A549 (cell line): ENCODE results near the gene ADAM8. TPM values are rescaled to one million over a fixed set of nuclear protein-coding genes. Genes with fewer than 3 reads are reported as not detected.

Experiments
- ATAC-seq, 2 experiments: fragments of 200-7000 bp in 1 of 2; fragments of >200 bp in 1 of 2; cut with Nextera tagmentation in 1 of 2; cut with Tn5 transposase in 1 of 2; 3 replicates each; pipeline versions ENCODE4 v1.8.0 to v1.9.1; 2018 to 2020; ENCODE audit warnings: mild to moderate bottlenecking in 1 of 2, moderate library complexity in 1 of 2
- CTCF ChIA-PET: fragments of 300-600 bp; sonication (Branson Sonifier 250); formaldehyde crosslinking; extraction: SDS; loops from one replicate; lab custom pipeline; 2021; ENCODE audit warnings: antibody characterized with exemption, inconsistent platforms; lab: Yijun Ruan, JAX
- POLR2A ChIA-PET: fragments of 350-600 bp; formaldehyde crosslinking; extraction: SDS; loops from one replicate; lab custom pipeline; 2021; ENCODE audit warnings: antibody characterized with exemption, inconsistent platforms; lab: Yijun Ruan, JAX
- DNase-seq, 2 experiments: peaks; one replicate each; pipeline versions ENCODE4 v3.0.0 to v3.0.0-alpha.2; 2011 to 2016; ENCODE audit warnings: low read depth in 1 of 2, low spot score in 1 of 2
- FAIRE-seq: peaks from 2 replicates; lab custom pipeline; 2011; peaks lifted over from hg19 to GRCh38; lab: Jason Lieb, UNC
- H3K27ac ChIP-seq, 2 experiments: fragments of >200 bp; sonication (Bioruptor Twin); formaldehyde crosslinking; 3 replicates each; pipeline ENCODE4 v1.5.1; 2016 to 2017
- H3K4me1 ChIP-seq: fragments of >200 bp; sonication (Bioruptor Twin); formaldehyde crosslinking; 3 replicates; pipeline ENCODE4 v1.6.1; 2016
- H3K4me2 ChIP-seq: fragments of >200 bp; sonication (Bioruptor Twin); formaldehyde crosslinking; 3 replicates; pipeline ENCODE4 v1.6.1; 2016
- H3K4me3 ChIP-seq: fragments of >200 bp; sonication (Bioruptor Twin); formaldehyde crosslinking; 3 replicates; pipeline ENCODE4 v1.5.1; 2016
- H3K9me3 ChIP-seq: fragments of >200 bp; sonication (Bioruptor Twin); formaldehyde crosslinking; 3 replicates; pipeline ENCODE4 v1.6.1; 2016
- BHLHE40 ChIP-seq: IDR thresholded peaks from 2 replicates; pipeline ENCODE4 v1.6.1; 2012; ENCODE audit warnings: low read depth, low read length, inconsistent platforms
- CEBPB ChIP-seq, 2 experiments: fragments of >200 bp in 1 of 2; sonication (Bioruptor Twin) in 1 of 2; formaldehyde crosslinking in 1 of 2; IDR thresholded peaks; 2 replicates each; pipeline ENCODE4 v1.6.1; 2012 to 2016
- CHD4 ChIP-seq: fragments of 200-600 bp; sonication (generic); IDR thresholded peaks from 2 replicates; pipeline ENCODE4 v1.6.1; 2016; ENCODE audit warnings: antibody characterized with exemption, mild to moderate bottlenecking, borderline replicate concordance
- EP300 ChIP-seq, 2 experiments: fragments of >200 bp; sonication (Bioruptor Twin); formaldehyde crosslinking; IDR thresholded peaks; 2 replicates in 1 of 2; 3 replicates in 1 of 2; pipeline ENCODE4 v1.6.1; 2016 to 2017
- FOXS1 ChIP-seq: fragments of 250-450 bp; sonication (Bioruptor Pico); IDR thresholded peaks from 2 replicates; pipeline ENCODE4 v1.5.0; 2020; ENCODE audit warnings: mild to moderate bottlenecking, moderate library complexity
- GATA3 ChIP-seq: IDR thresholded peaks from 2 replicates; pipeline ENCODE4 v1.6.1; 2012; ENCODE audit warnings: borderline replicate concordance
- HDAC2 ChIP-seq: fragments of 200-600 bp; sonication (generic); IDR thresholded peaks from 2 replicates; pipeline ENCODE4 v1.6.1; 2016
- HOXB13 ChIP-seq: fragments of 250-450 bp; sonication (Bioruptor Pico); IDR thresholded peaks from 2 replicates; pipeline ENCODE4 v1.5.0; 2020; ENCODE audit warnings: low read depth, mild to moderate bottlenecking, moderate library complexity
- JUNB ChIP-seq: fragments of >200 bp; sonication (Bioruptor Twin); formaldehyde crosslinking; IDR thresholded peaks from 2 replicates; pipeline ENCODE4 v1.6.1; 2016
- KDM1A ChIP-seq: fragments of 200-600 bp; sonication (generic); IDR thresholded peaks from 2 replicates; pipeline ENCODE4 v1.6.1; 2016; ENCODE audit warnings: low read depth, mild to moderate bottlenecking
- KDM5A ChIP-seq: fragments of 200-600 bp; sonication (generic); IDR thresholded peaks from 2 replicates; pipeline ENCODE4 v1.6.1; 2016; ENCODE audit warnings: antibody characterized with exemption, mild to moderate bottlenecking
- MAFK ChIP-seq: fragments of 450-650 bp; IDR thresholded peaks from 2 replicates; pipeline ENCODE4 v1.6.1; 2014; ENCODE audit not compliant: partially characterized antibody
- MAZ ChIP-seq: fragments of 150-350 bp; IDR thresholded peaks from 2 replicates; pipeline ENCODE4 v1.6.1; 2014; ENCODE audit warnings: antibody characterized with exemption, low read depth, low read length, borderline replicate concordance
- PHF8 ChIP-seq: fragments of 200-600 bp; sonication (generic); IDR thresholded peaks from 2 replicates; pipeline ENCODE4 v1.6.1; 2016; ENCODE audit warnings: low read depth, mild to moderate bottlenecking, antibody characterized with exemption, moderate library complexity, borderline replicate concordance
- POLR2A ChIP-seq: IDR thresholded peaks from 2 replicates; pipeline ENCODE4 v1.6.1; 2012; ENCODE audit warnings: mild to moderate bottlenecking, low read length
- POLR2AphosphoS2 ChIP-seq: conservative IDR thresholded peaks from 2 replicates; pipeline ENCODE4 v1.6.1; 2012; ENCODE audit warnings: low read length, improper control_type of control experiment, inconsistent platforms
- SMC3 ChIP-seq: fragments of >200 bp; sonication (Bioruptor Twin); formaldehyde crosslinking; IDR thresholded peaks from 3 replicates; pipeline ENCODE4 v1.6.1; 2018; ENCODE audit warnings: inconsistent platforms
- SREBF2 ChIP-seq: fragments of 450-650 bp; IDR thresholded peaks from 2 replicates; pipeline ENCODE4 v1.6.1; 2014; ENCODE audit warnings: mild to moderate bottlenecking, moderate library complexity
- TFCP2L1 ChIP-seq: fragments of 250-450 bp; sonication (Bioruptor Pico); IDR thresholded peaks from 2 replicates; pipeline ENCODE4 v1.5.0; 2021; ENCODE audit warnings: mild to moderate bottlenecking
- ZC3H11A ChIP-seq: fragments of 450-650 bp; IDR thresholded peaks from 2 replicates; pipeline ENCODE4 v1.6.1; 2014; ENCODE audit warnings: antibody characterized with exemption, mild to moderate bottlenecking
- WGBS: methylation state at CpG from one replicate; pipeline ENCODE4 v1.1.6; 2017; ENCODE audit errors: missing lambda C conversion rate; 5-methylcytosine and 5-hydroxymethylcytosine counted together
- polyA plus RNA-seq, 4 experiments: library from polyadenylated mRNA; depleted of rRNA in 3 of 4; stranded (reverse); fragments of >200 nt; fragmentation: RNase III in 1 of 4; extraction: RNeasy Plus Mini Kit Qiagen cat#74134 plus additional on column Dnase treatment in 1 of 4; gene quantifications; 2 replicates in 3 of 4; 3 replicates in 1 of 4; pipeline ENCODE4 v1.2.3, GENCODE V29; 2011 to 2017
- TF ChIP-seq, protein P1 (sequence below): fragments of 250-450 bp; sonication (Bioruptor Pico); IDR thresholded peaks from 2 replicates; pipeline ENCODE4 v1.5.0; 2021; ENCODE audit warnings: mild to moderate bottlenecking, moderate library complexity, borderline replicate concordance
- TF ChIP-seq, protein P2 (sequence below): fragments of >200 bp; sonication (Bioruptor Twin); formaldehyde crosslinking; IDR thresholded peaks from 3 replicates; pipeline ENCODE4 v1.5.1; 2016
- TF ChIP-seq, protein P3 (sequence below): fragments of 450-650 bp; IDR thresholded peaks from 2 replicates; pipeline ENCODE4 v1.6.1; 2014; ENCODE audit warnings: antibody characterized with exemption
- TF ChIP-seq, protein P4 (sequence below): fragments of 250-450 bp; sonication (Bioruptor Pico); IDR thresholded peaks from 2 replicates; pipeline ENCODE4 v1.5.0; 2020; ENCODE audit warnings: low read depth, mild to moderate bottlenecking, moderate library complexity
- TF ChIP-seq, protein P5 (sequence below): IDR thresholded peaks from 2 replicates; pipeline ENCODE4 v1.6.1; 2012; ENCODE audit warnings: low read depth, borderline replicate concordance
- TF ChIP-seq, protein P6 (sequence below): fragments of 150-350 bp; IDR thresholded peaks from 2 replicates; pipeline ENCODE4 v1.6.1; 2014; ENCODE audit warnings: low read depth, mild to moderate bottlenecking, low read length
- TF ChIP-seq, protein P7 (sequence below): fragments of >200 bp; sonication (Bioruptor Twin); formaldehyde crosslinking; IDR thresholded peaks from 3 replicates; pipeline ENCODE4 v1.6.1; 2016

The ADAM8 gene
- polyA plus RNA-seq, 2 of the 4 experiments (the other 2 are of a cell fraction), result 1.4 to 4.1 TPM

DNA sequence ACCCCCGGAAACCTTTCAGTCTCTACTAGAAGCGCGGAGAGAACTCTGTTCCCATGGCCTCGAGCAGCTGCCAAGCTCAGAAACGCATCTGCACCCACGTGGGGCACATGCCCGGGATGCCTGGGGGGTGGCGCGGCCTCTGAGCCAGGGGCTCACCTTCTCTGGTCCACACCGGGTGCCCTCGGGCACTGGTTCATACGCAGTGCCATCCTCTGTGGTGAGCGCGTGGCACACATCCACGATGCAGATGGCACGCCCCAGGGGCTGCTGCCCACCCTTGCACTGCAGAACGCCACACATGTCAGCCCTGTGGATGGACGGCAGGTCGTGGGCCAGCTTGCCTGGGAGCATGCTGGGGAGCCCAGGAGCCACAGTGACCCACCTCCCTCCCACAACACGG is 6.5 kb downstream of the ADAM8 start:
- 84% methylated on average over 13 of the region's 20 CpGs for WGBS
- ChIA-PET CTCF (interaction anchor here (1.7 to 3.1 kb wide), 2 partner anchors 13 to 37 kb away, joined by 3 to 9 read pairs; no protein-coding TSS in a partner anchor), POLR2A (no interaction called here)
- no peak for TF ChIP-seq SREBF2
- TF ChIP-seq KDM5A, result no peak
- TF ChIP-seq MAZ, result no peak
- TF ChIP-seq, protein P1, sequence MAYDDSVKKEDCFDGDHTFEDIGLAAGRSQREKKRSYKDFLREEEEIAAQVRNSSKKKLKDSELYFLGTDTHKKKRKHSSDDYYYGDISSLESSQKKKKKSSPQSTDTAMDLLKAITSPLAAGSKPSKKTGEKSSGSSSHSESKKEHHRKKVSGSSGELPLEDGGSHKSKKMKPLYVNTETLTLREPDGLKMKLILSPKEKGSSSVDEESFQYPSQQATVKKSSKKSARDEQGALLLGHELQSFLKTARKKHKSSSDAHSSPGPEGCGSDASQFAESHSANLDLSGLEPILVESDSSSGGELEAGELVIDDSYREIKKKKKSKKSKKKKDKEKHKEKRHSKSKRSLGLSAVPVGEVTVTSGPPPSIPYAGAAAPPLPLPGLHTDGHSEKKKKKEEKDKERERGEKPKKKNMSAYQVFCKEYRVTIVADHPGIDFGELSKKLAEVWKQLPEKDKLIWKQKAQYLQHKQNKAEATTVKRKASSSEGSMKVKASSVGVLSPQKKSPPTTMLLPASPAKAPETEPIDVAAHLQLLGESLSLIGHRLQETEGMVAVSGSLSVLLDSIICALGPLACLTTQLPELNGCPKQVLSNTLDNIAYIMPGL, result no peak
- no peak for TF ChIP-seq MAFK
- no peak for TF ChIP-seq CEBPB (IDR thresholded peaks at IDR 0.05)
- TF ChIP-seq HDAC2, result no peak
- TF ChIP-seq HOXB13 (CRISPR knock-in tag), result no peak
- TF ChIP-seq, protein P2, sequence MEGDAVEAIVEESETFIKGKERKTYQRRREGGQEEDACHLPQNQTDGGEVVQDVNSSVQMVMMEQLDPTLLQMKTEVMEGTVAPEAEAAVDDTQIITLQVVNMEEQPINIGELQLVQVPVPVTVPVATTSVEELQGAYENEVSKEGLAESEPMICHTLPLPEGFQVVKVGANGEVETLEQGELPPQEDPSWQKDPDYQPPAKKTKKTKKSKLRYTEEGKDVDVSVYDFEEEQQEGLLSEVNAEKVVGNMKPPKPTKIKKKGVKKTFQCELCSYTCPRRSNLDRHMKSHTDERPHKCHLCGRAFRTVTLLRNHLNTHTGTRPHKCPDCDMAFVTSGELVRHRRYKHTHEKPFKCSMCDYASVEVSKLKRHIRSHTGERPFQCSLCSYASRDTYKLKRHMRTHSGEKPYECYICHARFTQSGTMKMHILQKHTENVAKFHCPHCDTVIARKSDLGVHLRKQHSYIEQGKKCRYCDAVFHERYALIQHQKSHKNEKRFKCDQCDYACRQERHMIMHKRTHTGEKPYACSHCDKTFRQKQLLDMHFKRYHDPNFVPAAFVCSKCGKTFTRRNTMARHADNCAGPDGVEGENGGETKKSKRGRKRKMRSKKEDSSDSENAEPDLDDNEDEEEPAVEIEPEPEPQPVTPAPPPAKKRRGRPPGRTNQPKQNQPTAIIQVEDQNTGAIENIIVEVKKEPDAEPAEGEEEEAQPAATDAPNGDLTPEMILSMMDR, result no peak
- TF ChIP-seq POLR2A, result no peak
- TF ChIP-seq KDM1A, result no peak
- no peak for TF ChIP-seq ZC3H11A
- no peak for TF ChIP-seq GATA3
- TF ChIP-seq, protein P3, sequence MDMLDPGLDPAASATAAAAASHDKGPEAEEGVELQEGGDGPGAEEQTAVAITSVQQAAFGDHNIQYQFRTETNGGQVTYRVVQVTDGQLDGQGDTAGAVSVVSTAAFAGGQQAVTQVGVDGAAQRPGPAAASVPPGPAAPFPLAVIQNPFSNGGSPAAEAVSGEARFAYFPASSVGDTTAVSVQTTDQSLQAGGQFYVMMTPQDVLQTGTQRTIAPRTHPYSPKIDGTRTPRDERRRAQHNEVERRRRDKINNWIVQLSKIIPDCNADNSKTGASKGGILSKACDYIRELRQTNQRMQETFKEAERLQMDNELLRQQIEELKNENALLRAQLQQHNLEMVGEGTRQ, result no peak
- TF ChIP-seq SMC3, result no peak
- no peak for TF ChIP-seq JUNB
- TF ChIP-seq, protein P4, sequence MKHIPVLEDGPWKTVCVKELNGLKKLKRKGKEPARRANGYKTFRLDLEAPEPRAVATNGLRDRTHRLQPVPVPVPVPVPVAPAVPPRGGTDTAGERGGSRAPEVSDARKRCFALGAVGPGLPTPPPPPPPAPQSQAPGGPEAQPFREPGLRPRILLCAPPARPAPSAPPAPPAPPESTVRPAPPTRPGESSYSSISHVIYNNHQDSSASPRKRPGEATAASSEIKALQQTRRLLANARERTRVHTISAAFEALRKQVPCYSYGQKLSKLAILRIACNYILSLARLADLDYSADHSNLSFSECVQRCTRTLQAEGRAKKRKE (CRISPR knock-in tag), result no peak
- TF ChIP-seq PHF8, result no peak
- TF ChIP-seq POLR2AphosphoS2, result no peak
- no peak for TF ChIP-seq CHD4
- Histone ChIP-seq H3K4me3 (no peak overlapping the region), H3K27ac (no peak overlapping the region), H3K9me3 (no peaks in the 10 kb centered on the region), H3K4me2 (no peak overlapping the region), H3K4me1 (peaks cover 7% of the 10 kb centered on the region; the same call in 2 of the 3 replicates)
- DNase-seq (no peak), FAIRE-seq (no peak), ATAC-seq (no peak)

DNA sequence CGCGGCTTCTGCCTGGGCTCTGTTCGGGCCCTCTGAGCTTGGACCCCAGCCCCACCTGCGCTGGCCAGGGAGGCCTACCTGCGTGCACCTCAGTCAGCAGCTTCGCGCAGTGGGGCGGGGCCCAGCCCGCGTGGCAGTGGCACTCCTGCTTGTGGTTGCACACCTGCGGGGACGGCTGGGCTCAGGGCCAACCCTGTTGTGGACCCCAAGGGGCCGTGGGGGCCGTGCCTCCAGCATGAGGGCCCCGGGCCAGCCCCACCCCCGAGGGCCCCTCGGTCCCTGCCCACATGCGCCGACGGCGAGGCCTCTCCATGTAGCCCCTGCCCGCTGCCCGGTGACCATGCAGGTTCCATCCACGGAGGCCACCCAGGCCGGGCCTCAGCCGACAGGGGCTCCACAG is 7.3 kb downstream of the ADAM8 start:
- ChIA-PET POLR2A (no interaction called here), CTCF (interaction anchor here (1.7 to 3.1 kb wide), 2 partner anchors 12 to 38 kb away, joined by 3 to 9 read pairs; no protein-coding TSS in a partner anchor)
- no peak for DNase-seq
- ATAC-seq, result no peak
- Histone ChIP-seq H3K4me1 (peaks cover 15% of the 10 kb centered on the region), H3K4me3 (no peak overlapping the region), H3K9me3 (no peaks in the 10 kb centered on the region), H3K4me2 (no peak overlapping the region), H3K27ac (no peak overlapping the region)
- FAIRE-seq, result no peak
- 70% methylated on average over 2 of the region's 26 CpGs for whole genome bisulfite sequencing
- TF ChIP-seq, protein P5, sequence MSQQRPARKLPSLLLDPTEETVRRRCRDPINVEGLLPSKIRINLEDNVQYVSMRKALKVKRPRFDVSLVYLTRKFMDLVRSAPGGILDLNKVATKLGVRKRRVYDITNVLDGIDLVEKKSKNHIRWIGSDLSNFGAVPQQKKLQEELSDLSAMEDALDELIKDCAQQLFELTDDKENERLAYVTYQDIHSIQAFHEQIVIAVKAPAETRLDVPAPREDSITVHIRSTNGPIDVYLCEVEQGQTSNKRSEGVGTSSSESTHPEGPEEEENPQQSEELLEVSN, result no peak
- TF ChIP-seq, protein P1, result no peak
- TF ChIP-seq FOXS1 (no peak), BHLHE40 (no peak), TFCP2L1 (CRISPR knock-in tag) (no peak), EP300 (IDR thresholded peaks at IDR 0.05) (no peak)
- TF ChIP-seq, protein P6, sequence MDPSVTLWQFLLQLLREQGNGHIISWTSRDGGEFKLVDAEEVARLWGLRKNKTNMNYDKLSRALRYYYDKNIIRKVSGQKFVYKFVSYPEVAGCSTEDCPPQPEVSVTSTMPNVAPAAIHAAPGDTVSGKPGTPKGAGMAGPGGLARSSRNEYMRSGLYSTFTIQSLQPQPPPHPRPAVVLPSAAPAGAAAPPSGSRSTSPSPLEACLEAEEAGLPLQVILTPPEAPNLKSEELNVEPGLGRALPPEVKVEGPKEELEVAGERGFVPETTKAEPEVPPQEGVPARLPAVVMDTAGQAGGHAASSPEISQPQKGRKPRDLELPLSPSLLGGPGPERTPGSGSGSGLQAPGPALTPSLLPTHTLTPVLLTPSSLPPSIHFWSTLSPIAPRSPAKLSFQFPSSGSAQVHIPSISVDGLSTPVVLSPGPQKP, result no peak
- TF ChIP-seq, protein P7, sequence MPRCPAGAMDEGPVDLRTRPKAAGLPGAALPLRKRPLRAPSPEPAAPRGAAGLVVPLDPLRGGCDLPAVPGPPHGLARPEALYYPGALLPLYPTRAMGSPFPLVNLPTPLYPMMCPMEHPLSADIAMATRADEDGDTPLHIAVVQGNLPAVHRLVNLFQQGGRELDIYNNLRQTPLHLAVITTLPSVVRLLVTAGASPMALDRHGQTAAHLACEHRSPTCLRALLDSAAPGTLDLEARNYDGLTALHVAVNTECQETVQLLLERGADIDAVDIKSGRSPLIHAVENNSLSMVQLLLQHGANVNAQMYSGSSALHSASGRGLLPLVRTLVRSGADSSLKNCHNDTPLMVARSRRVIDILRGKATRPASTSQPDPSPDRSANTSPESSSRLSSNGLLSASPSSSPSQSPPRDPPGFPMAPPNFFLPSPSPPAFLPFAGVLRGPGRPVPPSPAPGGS, result no peak
- TF ChIP-seq, protein P4 (CRISPR knock-in tag), result no peak
